Thymus (tissue), 11 donors: ENCODE measurements around the gene TRIM74. TPM values are rescaled to one million over a fixed set of nuclear protein-coding genes. Genes with fewer than 3 reads are reported as not detected.
"Not testable (repeated sequence)": the region's sequence is repeated elsewhere in the genome, so short reads cannot be mapped to it uniquely, and the experiment has no call there.

Source experiments
- DNase-seq, 9 donors: peaks; one replicate each; pipeline ENCODE4 v3.0.0-alpha.2; 2013; ENCODE audit warnings: low spot score in 9 of 9, low read depth in 6 of 9, missing footprints in 1 of 9
- H3K27ac ChIP-seq, 2 donors: one replicate each; pipeline ENCODE4 v1.5.1; 2013; ENCODE audit warnings: control low read depth in 1 of 2, low read depth in 1 of 2, low read length in 1 of 2, mild to moderate bottlenecking in 1 of 2, moderate library complexity in 1 of 2
- H3K27me3 ChIP-seq, 2 donors: one replicate each; pipeline ENCODE4 v1.5.1; 2013; ENCODE audit warnings: low read length in 1 of 2; ENCODE audit not compliant: control insufficient read depth in 2 of 2, insufficient read depth in 1 of 2
- H3K36me3 ChIP-seq, 2 donors: one replicate each; pipeline ENCODE4 v1.5.1; 2013; ENCODE audit warnings: low read length in 1 of 2, mild to moderate bottlenecking in 1 of 2, moderate library complexity in 1 of 2; ENCODE audit not compliant: control insufficient read depth in 2 of 2, insufficient read depth in 2 of 2
- H3K4me1 ChIP-seq, 2 donors: one replicate each; pipeline ENCODE4 v1.5.1; 2013; ENCODE audit warnings: low read length in 2 of 2; ENCODE audit not compliant: control insufficient read depth in 2 of 2, insufficient read depth in 2 of 2
- H3K4me3 ChIP-seq, 2 donors: one replicate each; pipeline ENCODE4 v1.5.1; 2013; ENCODE audit warnings: low read length in 2 of 2, control low read depth in 1 of 2, mild to moderate bottlenecking in 1 of 2
- H3K9me3 ChIP-seq, 2 donors: one replicate each; pipeline ENCODE4 v1.5.1; 2013; ENCODE audit warnings: low read length in 1 of 2, mild to moderate bottlenecking in 1 of 2; ENCODE audit not compliant: control insufficient read depth in 2 of 2, insufficient read depth in 1 of 2
- WGBS: extraction: QIAGEN DNeasy Blood & Tissue Kit; methylation state at CpG from one replicate; pipeline ENCODE4 v1.1.7; 2013; 5-methylcytosine and 5-hydroxymethylcytosine counted together
- polyA plus RNA-seq: library from polyadenylated mRNA; stranded (reverse); fragments of 200-250 nt; gene quantifications from one replicate; pipeline ENCODE4 v1.2.3, GENCODE V29; 2013
- total RNA-seq: library from RNA; stranded (reverse); fragments of 120-200 nt; gene quantifications from one replicate; pipeline ENCODE4 v1.2.4, GENCODE V29; 2013
- donor health status: healthy.

The TRIM74 gene
- total and polyA plus RNA-seq, 2 donors, result 0.09 to 3.2 TPM

GRCh38 chr7:72980382-72980781 is 11.1 kb upstream of the TRIM74 start:
- not testable (repeated sequence) for H3K4me3 ChIP-seq, H3K4me1 ChIP-seq, H3K27me3 ChIP-seq, H3K9me3 ChIP-seq, DNase-seq, H3K36me3 ChIP-seq, H3K27ac ChIP-seq
- WGBS, result 92% methylated on average over 2 of the region's 6 CpGs

GRCh38 chr7:72976434-72976833 is 7.2 kb upstream of the TRIM74 start:
- not testable (repeated sequence) for H3K27me3 ChIP-seq, DNase-seq, H3K36me3 ChIP-seq, H3K4me1 ChIP-seq, H3K4me3 ChIP-seq, H3K27ac ChIP-seq, H3K9me3 ChIP-seq
- 93% methylated on average over 4 of the region's 12 CpGs for WGBS

GRCh38 chr7:72975656-72976286 is 6.5 kb upstream of the TRIM74 start:
- not testable (repeated sequence) for H3K9me3 ChIP-seq, DNase-seq, H3K27me3 ChIP-seq, H3K4me1 ChIP-seq, H3K36me3 ChIP-seq, H3K4me3 ChIP-seq, H3K27ac ChIP-seq
- 96% methylated on average over 12 of the region's 55 CpGs for whole genome bisulfite sequencing

GRCh38 chr7:72974781-72975180 is 5.5 kb upstream of the TRIM74 start:
- not testable (repeated sequence) for H3K27ac ChIP-seq, H3K36me3 ChIP-seq, H3K4me1 ChIP-seq, H3K9me3 ChIP-seq, DNase-seq, H3K27me3 ChIP-seq, H3K4me3 ChIP-seq
- over 99% methylated on average over 4 of the region's 7 CpGs for WGBS

GRCh38 chr7:72971505-72971904 is 2.2 kb upstream of the TRIM74 start:
- not testable (repeated sequence) for H3K4me1 ChIP-seq, H3K27me3 ChIP-seq, H3K4me3 ChIP-seq, DNase-seq, H3K9me3 ChIP-seq, H3K36me3 ChIP-seq, H3K27ac ChIP-seq
- no CpG with 5 or more reads among the region's 6 CpGs for WGBS

GRCh38 chr7:72969688-72970087 is 422 bp upstream of the TRIM74 start:
- not testable (repeated sequence) for H3K27me3 ChIP-seq, H3K27ac ChIP-seq, DNase-seq, H3K4me3 ChIP-seq, H3K4me1 ChIP-seq, H3K36me3 ChIP-seq, H3K9me3 ChIP-seq
- 53% methylated on average over 13 of the region's 29 CpGs for WGBS

GRCh38 chr7:72966892-72967291 is 2.4 kb downstream of the TRIM74 start:
- DNase-seq, result not testable (repeated sequence)

GRCh38 chr7:72965186-72965975 is 3.9 kb downstream of the TRIM74 start:
- H3K27me3 ChIP-seq, H3K4me1 ChIP-seq, H3K27ac ChIP-seq, H3K4me3 ChIP-seq, H3K36me3 ChIP-seq, DNase-seq, H3K9me3 ChIP-seq: not testable (repeated sequence)
- no CpG with 5 or more reads among the region's 31 CpGs for WGBS

More at GRCh38 chr7:72966892-72967291, 2.4 kb downstream of the TRIM74 start:
- H3K4me3 ChIP-seq, H3K36me3 ChIP-seq, H3K27me3 ChIP-seq, H3K4me1 ChIP-seq, H3K27ac ChIP-seq, H3K9me3 ChIP-seq: not testable (repeated sequence)
- 98% methylated on average over 2 of the region's 3 CpGs for WGBS

GRCh38 chr7:72963056-72963455 is 6.2 kb downstream of the TRIM74 start:
- not testable (repeated sequence) for H3K4me3 ChIP-seq, H3K36me3 ChIP-seq, H3K4me1 ChIP-seq, H3K27me3 ChIP-seq, H3K27ac ChIP-seq, H3K9me3 ChIP-seq, DNase-seq
- 92% methylated on average over 4 of the region's 8 CpGs for WGBS
